A172 (cell line): ENCODE data around the gene C4orf46. TPM values are rescaled to one million over a fixed set of nuclear protein-coding genes. Genes with fewer than 3 reads are reported as not detected.
"Not testable (repeated sequence)": the region's sequence is repeated elsewhere in the genome, so short reads cannot be mapped to it uniquely, and the experiment has no call there.

Experiments used
- DNase-seq: peaks from one replicate; pipeline ENCODE4 v3.0.0-alpha.2; 2015; ENCODE audit warnings: low spot score
- total RNA-seq: library from RNA; depleted of rRNA; stranded (reverse); fragments of >200 nt; shearing (Covaris generic); gene quantifications from 2 replicates; pipeline ENCODE4 v1.2.3, GENCODE V29; 2014; rRNA removed

C4orf46 gene
- total RNA-seq = 32.1 and 33.0 TPM in 2 replicates

GRCh38 chr4:158671665-158671914 is at the start of gene C4orf46:
C4orf46 (minus strand) TSS chr4:158671887; CDS start chr4:158671801, 86 bp downstream.
- no peak for DNase-seq

- no peak for DNase-seq
These were observed 44.1 kb upstream of the C4orf46 start for GRCh38 chr4:158715802-158716201.

GRCh38 chr4:158714937-158715336 is 43.2 kb upstream of the C4orf46 start:
- DNase-seq = no peak

- not testable (repeated sequence) for DNase-seq
These were observed 40.9 kb upstream of the C4orf46 start for GRCh38 chr4:158712622-158713021.

GRCh38 chr4:158710814-158711213 is 39.1 kb upstream of the C4orf46 start:
- DNase-seq = peak; percentile 4

GRCh38 chr4:158704274-158704673 is 32.6 kb upstream of the C4orf46 start:
- DNase-seq = no peak

GRCh38 chr4:158688813-158689212 is 17.1 kb upstream of the C4orf46 start:
- no peak for DNase-seq

- no peak for DNase-seq
These were observed 10.4 kb upstream of the C4orf46 start for GRCh38 chr4:158682066-158682465.

GRCh38 chr4:158681629-158682028 is 9.9 kb upstream of the C4orf46 start:
- no peak for DNase-seq

- no peak for DNase-seq
These were observed 7.1 kb upstream of the C4orf46 start for GRCh38 chr4:158678767-158679166.

- no peak for DNase-seq
These were observed 4.4 kb upstream of the C4orf46 start for GRCh38 chr4:158676076-158676475.

- no peak for DNase-seq
These were observed 1.9 kb upstream of the C4orf46 start for GRCh38 chr4:158673633-158674032.

GRCh38 chr4:158671915-158672806 is 474 bp upstream of the C4orf46 start, which contains the start of gene ETFDH:
ETFDH (plus strand) TSS chr4:158672296; CDS start chr4:158672457, 161 bp downstream.
- peak; percentile 97 for DNase-seq

- DNase-seq = peak; percentile 75
These were observed 567 bp downstream of the C4orf46 start for GRCh38 chr4:158670975-158671664.

- no peak for DNase-seq
These were observed 2.4 kb downstream of the C4orf46 start for GRCh38 chr4:158669310-158669709.

GRCh38 chr4:158667651-158668198 is 4.0 kb downstream of the C4orf46 start:
- DNase-seq = peak; percentile 22

- no peak for DNase-seq
These were observed 4.8 kb downstream of the C4orf46 start for GRCh38 chr4:158666892-158667291.

- DNase-seq = no peak
These were observed 6.9 kb downstream of the C4orf46 start for GRCh38 chr4:158664806-158665205.

GRCh38 chr4:158663707-158664625 is 7.7 kb downstream of the C4orf46 start:
- DNase-seq = not testable (repeated sequence)

- DNase-seq = not testable (repeated sequence)
These were observed 8.4 kb downstream of the C4orf46 start for GRCh38 chr4:158663255-158663654.

- no peak for DNase-seq
These were observed 14.4 kb downstream of the C4orf46 start for GRCh38 chr4:158657291-158657690.

GRCh38 chr4:158656439-158656838 is 15.2 kb downstream of the C4orf46 start:
- no peak for DNase-seq
